Measurements from ENCODE around the gene PPM1E.

DNA sequence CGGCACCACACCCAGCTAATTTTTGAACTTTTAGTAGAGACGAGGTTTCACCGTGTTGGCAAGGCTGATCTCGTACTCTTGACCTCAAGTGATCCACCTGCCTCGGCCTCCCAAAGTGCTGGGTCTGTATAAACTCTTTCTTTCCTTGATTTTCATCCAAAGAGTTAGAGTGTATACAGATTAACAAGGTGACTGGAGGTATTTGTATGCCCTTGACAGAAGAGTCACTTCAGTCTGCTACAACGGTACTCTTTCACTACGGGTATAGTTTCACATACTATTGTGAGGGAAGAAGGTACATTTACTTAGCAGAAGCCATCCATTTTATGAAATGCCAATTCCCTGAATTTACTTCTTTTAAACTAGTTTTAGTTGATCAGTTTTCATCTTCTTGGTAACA, 32.5 kb downstream of the PPM1E start:
- TF ChIP-seq CTCF (IDR thresholded peaks at IDR 0.05), result no peak
- no peak for TF ChIP-seq EZH2 (IDR thresholded peaks at IDR 0.05; ENCODE audit: borderline replicate concordance, insufficient read depth, low read depth, low read length, poor library complexity, severe bottlenecking)

Data from B cell (primary cell).